ENCODE data around the gene NR1H2. TPM values are rescaled to one million over a fixed set of nuclear protein-coding genes. Genes with fewer than 3 reads are reported as not detected.
A peak's percentile ranks its signal among the peaks of the same experiment; 100 is the strongest.
"Not testable (repeated sequence)": the region's sequence is repeated elsewhere in the genome, so short reads cannot be mapped to it uniquely, and the experiment has no call there.

Gene NR1H2
- polyA plus RNA-seq, 1 experiment, result 23.7 TPM

DNA sequence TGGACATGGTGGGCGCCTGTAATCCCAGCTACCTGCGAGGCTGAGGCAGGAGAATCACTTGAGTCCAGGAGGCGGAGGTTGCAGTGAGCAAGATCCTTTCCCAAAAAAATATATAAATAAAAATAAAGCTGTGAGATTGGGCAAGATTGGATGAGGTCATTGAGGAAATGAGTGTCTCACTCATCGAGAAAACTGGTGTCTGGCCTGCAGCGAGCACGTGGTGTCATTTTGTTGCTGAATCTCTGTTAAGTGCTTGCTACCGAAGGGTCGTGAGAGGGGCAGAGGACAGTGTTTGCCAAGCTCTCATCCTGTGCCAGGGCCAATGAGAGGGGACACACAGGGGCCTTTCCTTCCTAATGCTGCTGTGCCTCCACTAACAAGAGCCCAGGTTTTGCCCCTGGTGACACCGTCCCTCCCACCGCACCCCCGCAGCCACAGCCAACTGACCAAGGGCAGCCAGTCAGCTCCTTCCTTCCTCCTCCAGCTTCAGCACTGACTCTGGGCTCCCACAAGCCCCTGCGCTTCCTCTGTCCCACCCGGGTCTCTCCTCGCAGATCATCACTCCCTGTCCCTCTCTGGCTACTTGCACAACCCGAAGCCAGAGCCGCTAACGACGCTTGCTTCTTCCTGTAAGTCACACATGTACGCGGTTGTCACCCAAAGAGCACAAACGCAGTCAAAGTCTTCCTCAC lies 11.1 kb downstream of the NR1H2 start:
- Histone ChIP-seq H3K27me3 (ENCODE audit: control insufficient read depth, insufficient read depth, low read length) (no peaks in the 10 kb centered on the region), H3K9me3 (ENCODE audit: control insufficient read depth, insufficient read depth, low read length) (no peaks in the 10 kb centered on the region; the same call in 1 of the 2 replicates), H3K4me3 (ENCODE audit: low read depth, low read length) (no peak overlapping the region), H3K27ac (ENCODE audit: low read depth, low read length) (peak overlapping the region; percentile 31)
- ChIA-PET CTCF (interaction anchor here (1.2 to 1.7 kb wide), 2 partner anchors 18 to 30 kb away, joined by 4 read pairs; no protein-coding TSS in a partner anchor), POLR2A (interaction anchor here (0.6 kb wide), 1 partner anchor 337 kb away, joined by 3 read pairs; no protein-coding TSS in a partner anchor)
- TF ChIP-seq CTCF (IDR thresholded peaks at IDR 0.05; ENCODE audit: low read depth, low read length), result no peak
- no peak for DNase-seq (ENCODE audit: low read depth, low spot score)

- ChIA-PET POLR2A (no interaction called here), CTCF (interaction anchor here (1.2 to 1.7 kb wide), 2 partner anchors 19 to 31 kb away, joined by 4 read pairs; no protein-coding TSS in a partner anchor)
- Histone ChIP-seq H3K4me3 (ENCODE audit: low read depth, low read length) (no peak overlapping the region), H3K9me3 (ENCODE audit: control insufficient read depth, insufficient read depth, low read length) (no peaks in the 10 kb centered on the region; the same call in 1 of the 2 replicates), H3K27ac (ENCODE audit: low read depth, low read length) (no peak overlapping the region), H3K27me3 (ENCODE audit: control insufficient read depth, insufficient read depth, low read length) (no peaks in the 10 kb centered on the region)
- DNase-seq (ENCODE audit: low read depth, low spot score), result no peak
- no peak for TF ChIP-seq CTCF (IDR thresholded peaks at IDR 0.05; ENCODE audit: low read depth, low read length)
Observed at GRCh38 chr19:50387868-50388245, 11.6 kb downstream of the NR1H2 start.

- H3K27me3 ChIP-seq (ENCODE audit: control insufficient read depth, insufficient read depth, low read length); DNase-seq (ENCODE audit: low read depth, low spot score); H3K9me3 ChIP-seq (ENCODE audit: control insufficient read depth, insufficient read depth, low read length); H3K4me3 ChIP-seq (ENCODE audit: low read depth, low read length); CTCF ChIA-PET; H3K27ac ChIP-seq (ENCODE audit: low read depth, low read length): not testable (repeated sequence)
- POLR2A ChIA-PET, result interaction anchor here (0.6 kb wide), 1 partner anchor 1204 kb away, joined by 4 read pairs; no protein-coding TSS in a partner anchor
Observed at GRCh38 chr19:50390295-50390694, 14.0 kb downstream of the NR1H2 start.

- CTCF ChIA-PET, POLR2A ChIA-PET: not testable (repeated sequence)
Observed at GRCh38 chr19:50390952-50391351, 14.7 kb downstream of the NR1H2 start.

GRCh38 chr19:50392759-50393158 lies 16.5 kb downstream of the NR1H2 start:
- CTCF ChIA-PET, result no interaction called here
- Histone ChIP-seq H3K9me3 (ENCODE audit: control insufficient read depth, insufficient read depth, low read length) (no peaks in the 10 kb centered on the region), H3K4me3 (ENCODE audit: low read depth, low read length) (no peak overlapping the region), H3K27ac (ENCODE audit: low read depth, low read length) (no peak overlapping the region), H3K27me3 (ENCODE audit: control insufficient read depth, insufficient read depth, low read length) (no peaks in the 10 kb centered on the region)
- no peak for DNase-seq (ENCODE audit: low read depth, low spot score)
- TF ChIP-seq CTCF (IDR thresholded peaks at IDR 0.05; ENCODE audit: low read depth, low read length), result no peak
- POLR2A ChIA-PET, result no interaction called here

More at GRCh38 chr19:50390952-50391351, 14.7 kb downstream of the NR1H2 start:
- not testable (repeated sequence) for H3K27ac ChIP-seq (ENCODE audit: low read depth, low read length); H3K4me3 ChIP-seq (ENCODE audit: low read depth, low read length); DNase-seq (ENCODE audit: low read depth, low spot score); H3K9me3 ChIP-seq (ENCODE audit: control insufficient read depth, insufficient read depth, low read length); H3K27me3 ChIP-seq (ENCODE audit: control insufficient read depth, insufficient read depth, low read length)

- no peaks in the 10 kb centered on the region for H3K9me3 ChIP-seq (ENCODE audit: control insufficient read depth, insufficient read depth, low read length)
- POLR2A ChIA-PET, result no interaction called here
- H3K27ac ChIP-seq (ENCODE audit: low read depth, low read length), result no peak overlapping the region
- H3K4me3 ChIP-seq (ENCODE audit: low read depth, low read length), result no peak overlapping the region
- no peak for DNase-seq (ENCODE audit: low read depth, low spot score)
- no peak for TF ChIP-seq CTCF (IDR thresholded peaks at IDR 0.05; ENCODE audit: low read depth, low read length)
- CTCF ChIA-PET, result no interaction called here
- no peaks in the 10 kb centered on the region for H3K27me3 ChIP-seq (ENCODE audit: control insufficient read depth, insufficient read depth, low read length)
Observed at GRCh38 chr19:50393589-50393988, 17.3 kb downstream of the NR1H2 start.
